Measurements from ENCODE around the gene CTRB1.
"Not testable (repeated sequence)": the region's sequence is repeated elsewhere in the genome, so short reads cannot be mapped to it uniquely, and the experiment has no call there.

CTRB1 gene

DNA sequence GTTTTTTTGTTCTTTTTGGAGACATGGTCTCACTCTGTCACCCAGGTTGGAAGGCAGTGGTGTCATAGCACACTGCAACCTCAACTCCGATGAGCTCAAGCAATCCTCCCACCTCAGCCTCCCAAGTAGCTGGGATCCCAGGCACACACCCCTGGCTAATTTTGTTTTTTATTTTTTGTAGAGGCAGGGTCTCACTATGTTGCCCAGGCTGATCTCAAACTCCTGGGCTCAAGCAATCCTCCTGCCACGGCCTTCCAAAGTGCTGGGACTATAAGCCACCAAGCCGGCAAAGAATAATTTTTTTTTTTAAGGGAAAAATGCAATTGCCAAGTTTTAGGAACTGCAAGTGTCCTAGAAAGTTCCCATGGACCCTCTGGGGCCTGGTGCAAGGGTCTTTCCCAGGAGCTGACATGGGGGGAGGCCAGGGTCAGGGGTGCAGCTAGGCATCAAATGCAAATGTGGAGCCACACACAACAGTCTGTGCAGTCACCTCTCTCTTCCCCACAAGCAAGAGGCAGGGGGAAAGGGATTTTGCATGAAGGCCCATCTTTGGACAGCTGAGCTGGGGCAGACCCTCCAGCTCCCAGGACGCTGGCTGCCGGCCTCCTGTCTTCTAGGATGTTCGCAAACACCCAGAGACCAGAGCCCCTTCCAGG is 52.8 kb downstream of the CTRB1 start:
- DNase-seq (ENCODE audit: low read depth, low spot score) = no peak

DNA sequence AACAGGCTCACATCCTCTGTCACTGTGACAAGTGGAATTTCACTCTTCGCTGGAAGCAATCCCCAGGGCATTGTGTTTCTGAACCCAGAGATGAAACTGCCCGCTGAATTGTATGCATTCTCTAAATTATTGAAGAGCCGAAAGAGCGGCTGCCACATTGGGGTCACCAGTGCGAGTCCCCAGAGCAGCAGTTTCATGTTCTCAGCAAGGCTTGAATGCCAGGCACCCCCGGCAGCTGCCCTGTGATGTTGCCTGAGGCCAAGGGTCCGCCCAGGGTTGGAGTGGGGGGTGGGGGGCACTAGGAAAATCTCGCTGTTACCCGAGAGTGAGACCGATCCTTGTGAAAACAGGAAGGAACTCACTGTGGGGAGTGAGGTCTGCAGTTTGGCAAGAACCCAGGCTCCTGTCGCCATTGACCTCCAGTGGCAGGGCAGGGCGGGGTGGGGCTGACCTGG is 53.3 kb downstream of the CTRB1 start:
- no peak for DNase-seq (ENCODE audit: low read depth, low spot score)

DNA sequence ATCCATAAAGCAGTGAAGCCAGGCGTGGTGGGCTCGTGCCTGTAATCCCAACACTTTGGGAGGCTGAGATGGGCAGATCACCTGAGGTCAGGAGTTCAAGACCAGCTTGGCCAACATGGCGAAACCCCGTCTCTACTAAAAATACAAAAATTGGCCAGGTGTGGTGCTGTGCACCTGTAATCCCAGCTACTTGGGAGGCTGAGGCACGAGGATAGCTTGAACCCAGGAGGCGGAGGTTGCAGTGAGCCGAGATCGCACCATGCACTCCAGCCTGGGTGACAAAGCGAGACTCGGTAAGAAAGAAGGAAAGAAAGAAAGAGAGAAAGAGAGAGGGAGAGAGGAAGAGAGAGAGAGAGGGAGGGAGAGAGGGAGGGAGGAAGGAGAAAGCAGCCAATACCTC is 53.8 kb downstream of the CTRB1 start:
- not testable (repeated sequence) for DNase-seq (ENCODE audit: low read depth, low spot score)

DNA sequence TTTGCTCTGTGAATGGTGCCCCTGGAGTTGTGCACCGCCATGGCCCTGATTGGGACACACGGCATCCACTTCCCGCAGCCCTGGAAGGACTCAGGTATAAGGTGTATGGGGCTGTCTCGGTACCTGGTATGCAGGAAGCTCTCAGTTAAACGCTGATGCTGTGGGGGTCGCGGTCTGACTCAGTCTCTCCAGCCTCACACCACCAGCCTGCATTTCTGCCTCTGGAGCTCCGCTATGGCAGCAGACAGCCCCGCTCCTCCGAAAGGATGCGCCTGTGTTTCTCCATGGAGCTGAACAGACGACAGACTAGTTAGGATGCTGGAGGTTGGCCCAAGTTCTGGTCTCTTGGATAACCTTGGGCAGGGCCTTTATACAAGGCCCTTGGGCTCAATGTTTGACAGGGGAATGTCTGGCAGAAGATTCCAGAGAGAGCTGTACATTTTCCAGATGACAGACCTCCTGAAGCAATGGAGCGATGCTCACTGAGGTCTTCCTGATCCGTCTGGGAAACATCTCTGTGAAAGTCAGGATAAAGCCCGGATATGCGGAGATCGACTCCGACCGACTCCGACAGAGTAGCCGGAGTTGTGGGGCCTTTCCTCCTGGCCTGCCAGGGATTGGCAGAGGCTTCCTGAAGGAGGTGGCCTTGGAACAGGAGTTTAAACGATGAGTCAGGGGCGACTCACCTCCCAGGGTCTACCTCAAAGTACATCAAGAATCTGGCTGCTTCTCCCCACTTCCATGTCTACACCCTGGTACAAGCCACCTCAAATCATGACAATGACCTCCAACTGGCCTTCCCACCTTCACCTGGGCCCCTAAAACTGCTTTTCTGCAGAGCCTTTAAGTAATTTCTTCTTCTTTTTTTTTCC is 54.5 kb downstream of the CTRB1 start:
- no peak for DNase-seq (ENCODE audit: low read depth, low spot score)
